MM.1S (cell line): Measurements from ENCODE around the gene TSPAN3.

Experiments used
- DNase-seq: peaks from one replicate; pipeline ENCODE4 v3.0.0-alpha.2; 2015
- H2AFZ ChIP-seq: fragments of 300-600 bp; sonication (generic); 2 replicates; pipeline ENCODE4 v1.6.0; 2016; ENCODE audit warnings: antibody characterized with exemption, low read length
- H3F3A ChIP-seq: fragments of 300-600 bp; sonication (generic); 2 replicates; pipeline ENCODE4 v1.6.1; 2016; ENCODE audit warnings: mild to moderate bottlenecking, antibody characterized with exemption, low read length, moderate library complexity, mixed read lengths; ENCODE audit not compliant: insufficient read depth
- H3K27ac ChIP-seq: fragments of 300-600 bp; sonication (generic); 2 replicates; pipeline ENCODE4 v1.5.1; 2016; ENCODE audit warnings: mild to moderate bottlenecking, low read length
- H3K27me3 ChIP-seq: fragments of 300-600 bp; sonication (generic); replicated peaks from 2 replicates; pipeline ENCODE4 v1.6.0; 2016; ENCODE audit warnings: low read length; ENCODE audit not compliant: insufficient read depth
- H3K36me3 ChIP-seq: fragments of 300-600 bp; sonication (generic); replicated peaks from 2 replicates; pipeline ENCODE4 v1.6.1; 2016; ENCODE audit warnings: mild to moderate bottlenecking, low read length, mixed read lengths; ENCODE audit not compliant: insufficient read depth
- H3K4me1 ChIP-seq: fragments of 300-600 bp; sonication (generic); 2 replicates; pipeline ENCODE4 v1.6.1; 2016; ENCODE audit warnings: low read length, mixed read lengths
- H3K4me2 ChIP-seq: fragments of 300-600 bp; sonication (generic); 2 replicates; pipeline ENCODE4 v1.6.0; 2016; ENCODE audit warnings: low read depth, low read length
- H3K4me3 ChIP-seq: fragments of 300-600 bp; sonication (generic); 2 replicates; pipeline ENCODE4 v1.5.1; 2016; ENCODE audit warnings: low read length, mixed read lengths
- H3K79me2 ChIP-seq: fragments of 300-600 bp; sonication (generic); 2 replicates; pipeline ENCODE4 v1.6.1; 2016; ENCODE audit warnings: mixed run types, low read length, mixed read lengths
- H3K9ac ChIP-seq: fragments of 300-600 bp; sonication (generic); 2 replicates; pipeline ENCODE4 v1.6.1; 2016; ENCODE audit warnings: low read length, mixed read lengths
- H3K9me2 ChIP-seq: fragments of 300-600 bp; sonication (generic); replicated peaks from 2 replicates; pipeline ENCODE4 v1.6.1; 2016; ENCODE audit warnings: mild to moderate bottlenecking, low read length, mixed read lengths; ENCODE audit not compliant: insufficient read depth
- H3K9me3 ChIP-seq: fragments of 300-600 bp; sonication (generic); replicated peaks from 2 replicates; pipeline ENCODE4 v1.6.1; 2016; ENCODE audit warnings: mild to moderate bottlenecking, low read length, mixed read lengths; ENCODE audit not compliant: insufficient read depth
- H4K20me1 ChIP-seq: fragments of 300-600 bp; sonication (generic); 2 replicates; pipeline ENCODE4 v1.6.1; 2016; ENCODE audit warnings: mild to moderate bottlenecking, low read length, moderate library complexity, mixed read lengths; ENCODE audit not compliant: insufficient read depth
- CTCF ChIP-seq: fragments of 300-600 bp; sonication (generic); IDR thresholded peaks from 2 replicates; pipeline ENCODE4 v1.5.1; 2016; ENCODE audit warnings: antibody characterized with exemption, low read length, mixed read lengths
- EZH2 ChIP-seq: fragments of 300-600 bp; sonication (generic); optimal IDR thresholded peaks from 2 replicates; pipeline ENCODE3; 2017; ENCODE audit warnings: low read depth, mild to moderate bottlenecking, antibody characterized with exemption, low read length, mixed read lengths
- EZH2phosphoT487 ChIP-seq: fragments of 300-600 bp; sonication (generic); IDR thresholded peaks from 2 replicates; pipeline ENCODE4 v1.6.1; 2018; ENCODE audit warnings: antibody characterized with exemption, low read length

Gene TSPAN3

GRCh38 chr15:77018796-77019505 is 52.0 kb downstream of the TSPAN3 start:
- Histone ChIP-seq H3K27ac (no peak overlapping the region), H4K20me1 (no peaks in the 10 kb centered on the region), H3K9me2 (no peaks in the 10 kb centered on the region), H3K9me3 (no peaks in the 10 kb centered on the region), H3K36me3 (no peaks in the 10 kb centered on the region), H3K9ac (no peak overlapping the region), H3K79me2 (no peaks in the 10 kb centered on the region), H3F3A (0 out of 2 replicates have a peak, but pooled peaks cover 6% of the 10 kb centered on the region), H3K4me1 (peaks cover 25% of the 10 kb centered on the region), H3K4me2 (no peak overlapping the region), H3K4me3 (no peak overlapping the region), H2AFZ (no peak overlapping the region), H3K27me3 (no peaks in the 10 kb centered on the region)
- TF ChIP-seq EZH2phosphoT487 (no peak), EZH2 (no peak), CTCF (no peak)
- DNase-seq = no peak

- Histone ChIP-seq H3K4me3 (no peak overlapping the region), H3K27me3 (no peaks in the 10 kb centered on the region), H3K9me2 (no peaks in the 10 kb centered on the region), H3K79me2 (no peaks in the 10 kb centered on the region), H3K36me3 (no peaks in the 10 kb centered on the region), H2AFZ (no peak overlapping the region), H4K20me1 (no peaks in the 10 kb centered on the region), H3K4me2 (no peak overlapping the region), H3K9ac (no peak overlapping the region), H3F3A (0 out of 2 replicates have a peak, but pooled peaks cover 6% of the 10 kb centered on the region), H3K27ac (no peak overlapping the region), H3K4me1 (peaks cover 25% of the 10 kb centered on the region), H3K9me3 (no peaks in the 10 kb centered on the region)
- TF ChIP-seq EZH2phosphoT487 (no peak), EZH2 (no peak), CTCF (no peak)
- DNase-seq = no peak
These were observed 52.9 kb downstream of the TSPAN3 start for GRCh38 chr15:77017761-77018720.

- H3K4me2 ChIP-seq = no peak overlapping the region
- H3K27ac ChIP-seq = no peak overlapping the region
- no peak overlapping the region for H3K9ac ChIP-seq
- H2AFZ ChIP-seq = no peak overlapping the region
- H4K20me1 ChIP-seq = no peaks in the 10 kb centered on the region
- no peaks in the 10 kb centered on the region for H3K79me2 ChIP-seq
- H3K4me3 ChIP-seq = no peak overlapping the region
- no peaks in the 10 kb centered on the region for H3K9me3 ChIP-seq
- H3K4me1 ChIP-seq = peaks cover 17% of the 10 kb centered on the region
- H3K27me3 ChIP-seq = no peaks in the 10 kb centered on the region
- no peak for DNase-seq
- H3K9me2 ChIP-seq = no peaks in the 10 kb centered on the region
- TF ChIP-seq EZH2 (no peak), EZH2phosphoT487 (no peak), CTCF (no peak)
- no peaks in the 10 kb centered on the region for H3K36me3 ChIP-seq
- H3F3A ChIP-seq = 0 out of 2 replicates have a peak, but pooled peaks cover 6% of the 10 kb centered on the region
These were observed 53.7 kb downstream of the TSPAN3 start for GRCh38 chr15:77017091-77017660.
